Thyroid gland (tissue), 4 donors: ENCODE measurements around the gene TNFAIP8L2.
"Not testable (repeated sequence)": the region's sequence is repeated elsewhere in the genome, so short reads cannot be mapped to it uniquely, and the experiment has no call there.

ENCODE experiments used
- CTCF ChIP-seq, 6 experiments: fragments of 200-600 bp in 3 of 6; fragments of 450-650 bp in 3 of 6; sonication (generic) in 3 of 6; IDR thresholded peaks; one replicate each; pipeline ENCODE4 v1.5.1; 2016 to 2019; ENCODE audit warnings: antibody characterized with exemption in 6 of 6, mild to moderate bottlenecking in 2 of 6, inconsistent platforms in 1 of 6, moderate library complexity in 1 of 6
- POLR2A ChIP-seq, 2 donors: fragments of 450-650 bp; IDR thresholded peaks; one replicate each; pipeline ENCODE4 v1.6.1; 2017; ENCODE audit warnings: antibody characterized with exemption in 2 of 2, mild to moderate bottlenecking in 2 of 2, moderate library complexity in 1 of 2

GRCh38 chr1:151194894-151195594 lies 38.6 kb downstream of the TNFAIP8L2 start:
- TF ChIP-seq CTCF, POLR2A (IDR thresholded peaks at IDR 0.05): not testable (repeated sequence)
